GM06990 (cell line): ENCODE results near the gene ADCY3.

Source experiments
- DNase-seq: peaks from one replicate; pipeline ENCODE4 v3.0.0-alpha.2; 2011; ENCODE audit not compliant: insufficient read length; ENCODE audit errors: extremely low read depth
- H3K27me3 ChIP-seq: replicated peaks from 2 replicates; pipeline ENCODE4 v1.6.0; 2011; ENCODE audit warnings: low read length; ENCODE audit not compliant: control insufficient read depth, insufficient read depth
- H3K36me3 ChIP-seq: 2 replicates; pipeline ENCODE4 v1.5.1; 2011; ENCODE audit warnings: low read length; ENCODE audit not compliant: control insufficient read depth, insufficient read depth
- H3K4me3 ChIP-seq: replicated peaks from 2 replicates; pipeline ENCODE4 v1.5.1; 2011; ENCODE audit warnings: low read depth, mild to moderate bottlenecking, control low read depth, low read length
- CTCF ChIP-seq: IDR thresholded peaks from 2 replicates; pipeline ENCODE4 v1.5.1; 2011; ENCODE audit warnings: low read length, control low read depth, mild to moderate bottlenecking, inconsistent platforms; ENCODE audit not compliant: insufficient read depth, poor library complexity, severe bottlenecking

Gene ADCY3

DNA sequence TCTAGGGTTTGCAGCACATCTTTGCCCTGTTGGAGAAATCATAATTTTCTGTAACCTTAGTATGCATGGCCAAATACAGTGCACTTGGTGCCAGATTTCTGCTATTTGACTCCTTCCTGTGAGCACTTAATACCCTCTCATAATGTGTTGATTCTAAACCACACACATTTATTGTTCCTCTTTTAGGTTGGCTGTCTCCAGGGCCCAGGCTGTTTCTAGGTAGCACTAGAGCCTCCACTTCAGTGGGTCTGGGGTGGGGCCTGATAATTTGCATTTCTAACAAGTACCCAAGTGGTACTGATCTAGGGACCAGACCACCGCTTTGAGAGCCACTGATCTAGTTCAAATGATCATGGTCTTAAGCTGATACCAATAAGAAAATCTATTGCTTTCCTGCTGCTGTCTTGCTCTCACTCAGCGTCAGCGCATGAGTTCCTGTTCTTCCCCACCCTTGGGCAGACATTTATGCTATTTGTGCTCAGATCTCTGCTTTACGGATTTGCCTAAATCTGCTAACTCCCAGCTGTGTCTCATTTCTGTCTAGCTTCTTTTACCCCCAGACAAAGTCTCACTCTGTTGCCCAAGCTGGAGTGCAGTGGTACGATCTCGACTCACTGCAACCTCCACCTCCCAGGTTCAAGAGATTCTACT is 134.2 kb downstream of the ADCY3 start:
- DNase-seq: peak; percentile 18
- H3K36me3 ChIP-seq: no peaks in the 10 kb centered on the region
- H3K4me3 ChIP-seq: no peak overlapping the region
- no peaks in the 10 kb centered on the region for H3K27me3 ChIP-seq
- no peak for TF ChIP-seq CTCF

DNA sequence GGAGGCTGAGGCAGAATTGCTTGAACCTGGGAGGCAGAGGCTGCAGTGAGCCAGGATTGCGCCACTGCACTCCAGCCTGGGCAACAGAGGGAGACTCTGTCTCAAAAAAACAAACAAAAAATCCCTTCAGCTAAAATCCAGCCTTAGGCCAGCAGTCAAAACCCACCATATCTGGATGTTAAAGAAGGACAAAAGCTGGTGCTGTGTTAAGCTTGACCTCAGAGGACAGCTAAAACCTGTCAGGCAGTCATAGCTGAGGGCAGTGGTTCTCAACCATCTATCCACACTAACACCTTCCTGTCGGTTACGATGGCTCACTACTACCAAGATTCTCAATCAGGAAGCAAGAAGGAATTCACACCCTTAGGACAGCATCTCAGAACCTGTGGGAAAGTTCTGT is 136.4 kb downstream of the ADCY3 start:
- H3K27me3 ChIP-seq: no peaks in the 10 kb centered on the region
- TF ChIP-seq CTCF: no peak
- no peak overlapping the region for H3K4me3 ChIP-seq
- DNase-seq: no peak
- H3K36me3 ChIP-seq: no peaks in the 10 kb centered on the region

DNA sequence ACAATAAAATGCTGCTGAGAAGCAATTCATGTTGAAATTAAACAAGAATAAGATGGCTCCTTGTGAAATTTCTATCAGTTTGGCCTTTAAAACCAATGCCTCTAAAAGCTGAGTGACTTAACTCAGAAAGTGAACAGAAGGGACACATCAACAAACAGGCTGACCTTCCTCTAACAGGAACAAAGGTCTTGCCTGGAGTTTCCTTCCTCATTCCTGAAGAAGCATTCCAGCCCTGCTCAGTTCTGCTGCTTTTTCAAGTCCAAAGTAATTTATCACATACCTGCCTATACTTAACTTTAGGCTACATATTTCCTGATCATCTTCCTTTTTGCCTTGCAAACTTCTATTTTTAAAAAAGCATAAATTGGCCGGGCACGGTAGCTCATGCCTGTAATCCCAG is 140.9 kb downstream of the ADCY3 start:
- Histone ChIP-seq H3K27me3 (no peaks in the 10 kb centered on the region), H3K4me3 (no peak overlapping the region), H3K36me3 (no peaks in the 10 kb centered on the region)
- no peak for TF ChIP-seq CTCF
- no peak for DNase-seq

DNA sequence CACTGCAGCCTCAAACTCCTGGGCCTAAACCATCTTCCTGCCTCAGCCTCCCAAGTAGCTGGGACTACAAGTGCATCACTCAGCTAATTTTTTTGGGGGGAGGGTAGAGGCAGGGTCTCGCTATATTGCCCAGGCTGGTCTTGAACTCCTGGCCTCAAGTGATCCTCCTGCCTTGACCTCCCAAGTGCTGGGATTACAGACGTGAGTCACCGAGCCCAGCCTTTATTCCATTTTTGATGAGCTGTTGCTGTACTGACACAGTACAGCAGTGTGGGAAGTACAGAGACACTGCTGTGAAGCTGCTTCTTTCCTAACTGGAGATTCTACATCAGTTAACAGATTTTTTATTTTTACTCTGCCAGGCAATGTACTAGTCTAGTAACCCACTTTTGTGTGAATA is 145.7 kb downstream of the ADCY3 start:
- DNase-seq: no peak
- no peak for TF ChIP-seq CTCF
- Histone ChIP-seq H3K4me3 (no peak overlapping the region), H3K36me3 (peaks cover 2% of the 10 kb centered on the region), H3K27me3 (no peaks in the 10 kb centered on the region)

DNA sequence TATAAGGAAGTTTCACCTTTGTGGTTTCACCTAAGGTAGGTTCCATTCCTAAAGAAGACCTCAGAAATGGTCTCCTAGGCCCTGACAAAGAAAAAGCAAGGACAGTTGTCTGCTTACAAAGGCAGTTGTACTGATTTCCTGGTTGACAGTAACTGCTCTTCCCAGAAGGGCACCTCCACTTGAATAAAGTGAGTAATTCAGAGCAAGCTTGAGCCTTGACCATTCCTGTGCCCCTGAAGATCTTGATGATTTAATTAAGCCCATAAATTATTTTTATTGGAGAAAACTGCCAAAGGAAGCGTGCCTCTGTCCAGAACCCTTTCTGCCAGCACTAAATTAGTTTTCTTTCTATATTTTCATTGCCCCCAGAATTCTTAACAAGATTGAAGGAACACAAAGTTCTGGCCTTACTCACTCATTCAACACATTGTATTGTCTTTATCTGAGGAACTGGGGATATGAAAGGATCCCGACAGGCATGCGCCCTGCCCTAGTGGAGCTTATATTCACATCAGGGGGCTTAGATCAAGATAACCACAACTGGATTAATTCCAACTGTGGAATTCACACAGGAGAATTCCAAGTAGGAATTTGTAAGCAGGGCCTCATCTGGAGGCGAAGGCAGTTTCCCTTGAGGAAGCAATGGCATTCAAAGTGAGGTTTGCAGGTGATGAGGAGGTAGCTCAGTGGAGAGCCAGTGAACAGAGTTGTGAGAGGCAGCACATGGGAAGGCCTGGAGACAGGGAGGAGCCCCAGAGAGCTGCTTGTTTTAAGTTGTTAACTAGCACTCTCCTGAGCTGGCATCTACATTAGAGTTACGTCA is 148.1 kb downstream of the ADCY3 start:
- no peak for DNase-seq
- Histone ChIP-seq H3K4me3 (no peak overlapping the region), H3K27me3 (no peaks in the 10 kb centered on the region), H3K36me3 (peaks cover 2% of the 10 kb centered on the region)
- no peak for TF ChIP-seq CTCF

DNA sequence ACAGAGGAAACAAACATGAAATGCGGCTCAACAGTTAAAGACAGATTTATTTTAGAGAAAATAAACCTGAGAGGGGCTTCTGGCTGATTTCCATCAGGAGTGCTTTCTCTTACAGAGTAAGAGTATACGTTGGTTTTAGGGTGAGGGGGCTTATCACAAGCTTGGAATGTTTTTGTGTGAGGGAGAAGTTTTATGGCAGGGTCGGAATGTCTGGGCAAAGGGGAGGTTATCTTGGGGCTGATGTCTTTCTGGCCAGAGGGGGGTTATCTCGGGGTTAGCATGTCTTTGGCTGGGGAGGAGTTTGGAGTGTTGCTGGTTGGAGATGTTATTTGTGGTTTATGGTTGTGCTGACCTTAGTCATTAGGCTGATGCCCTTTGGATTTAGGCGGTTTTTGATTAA is 149.0 kb downstream of the ADCY3 start:
- TF ChIP-seq CTCF: no peak
- H3K4me3 ChIP-seq: no peak overlapping the region
- no peaks in the 10 kb centered on the region for H3K27me3 ChIP-seq
- DNase-seq: no peak
- peaks cover 2% of the 10 kb centered on the region for H3K36me3 ChIP-seq
